Caco-2 (cell line): ENCODE measurements around the gene SELPLG. TPM values are rescaled to one million over a fixed set of nuclear protein-coding genes. Genes with fewer than 3 reads are reported as not detected.
"Not testable (repeated sequence)": the region's sequence is repeated elsewhere in the genome, so short reads cannot be mapped to it uniquely, and the experiment has no call there.

Source experiments
- BruUV-seq: library from RNA; stranded (reverse); fragments of 400-500 nt; replicated peaks from 2 replicates; lab custom pipeline; 2021; lab: Mats Ljungman, UMichigan
- CTCF ChIA-PET: fragments of 300-600 bp; sonication (Branson Sonifier 250); formaldehyde crosslinking; loops from one replicate; lab custom pipeline; 2022; ENCODE audit warnings: antibody characterized with exemption; lab: Charles Lee
- POLR2A ChIA-PET: fragments of 300-600 bp; sonication (Branson Sonifier 250); formaldehyde crosslinking; loops from one replicate; lab custom pipeline; 2022; ENCODE audit warnings: antibody characterized with exemption; lab: Charles Lee
- DNase-seq, 2 experiments: peaks; one replicate each; pipeline versions ENCODE4 v3.0.0 to v3.0.0-alpha.2; 2020 to 2022
- H3K27me3 ChIP-seq: replicated peaks from 2 replicates; pipeline ENCODE4 v1.6.0; 2011; ENCODE audit warnings: low read length; ENCODE audit not compliant: control insufficient read depth, insufficient read depth
- H3K36me3 ChIP-seq: 2 replicates; pipeline ENCODE4 v1.5.1; 2011; ENCODE audit warnings: low read length; ENCODE audit not compliant: control insufficient read depth, insufficient read depth
- H3K4me1 ChIP-seq: fragments of 250-450 bp; sonication (Bioruptor Pico); 2 replicates; pipeline ENCODE4 v1.5.1; 2020; ENCODE audit warnings: mild to moderate bottlenecking
- H3K4me3 ChIP-seq: 2 replicates; pipeline ENCODE4 v1.5.1; 2011; ENCODE audit warnings: low read depth, mild to moderate bottlenecking, control low read depth, low read length
- H3K9me3 ChIP-seq: fragments of 250-450 bp; sonication (Bioruptor Pico); 2 replicates; pipeline ENCODE4 v1.5.1; 2020; ENCODE audit warnings: mild to moderate bottlenecking, moderate library complexity
- H3K27ac Mint-ChIP-seq: one replicate; pipeline ENCODE4 v1.8.0; 2022; ENCODE audit warnings: mixed read lengths; ENCODE audit not compliant: unreplicated experiment
- H3K27me3 Mint-ChIP-seq: one replicate; pipeline ENCODE4 v1.8.0; 2022; ENCODE audit warnings: mixed read lengths; ENCODE audit not compliant: insufficient read depth, unreplicated experiment
- H3K36me3 Mint-ChIP-seq: one replicate; pipeline ENCODE4 v1.8.0; 2022; ENCODE audit warnings: mild to moderate bottlenecking, mixed read lengths; ENCODE audit not compliant: insufficient read depth, unreplicated experiment
- H3K4me1 Mint-ChIP-seq: one replicate; pipeline ENCODE4 v1.8.0; 2022; ENCODE audit warnings: low read depth, mixed read lengths; ENCODE audit not compliant: unreplicated experiment
- H3K4me3 Mint-ChIP-seq: one replicate; pipeline ENCODE4 v1.8.0; 2022; ENCODE audit warnings: mild to moderate bottlenecking, moderate library complexity, mixed read lengths; ENCODE audit not compliant: unreplicated experiment
- H3K9me3 Mint-ChIP-seq: one replicate; pipeline ENCODE4 v1.8.0; 2022; ENCODE audit warnings: mixed read lengths; ENCODE audit not compliant: unreplicated experiment
- CTCF ChIP-seq, 2 experiments: fragments of 200-600 bp in 1 of 2; IDR thresholded peaks; 1 replicate in 1 of 2; 2 replicates in 1 of 2; pipeline versions ENCODE4 v1.5.1 to v1.8.0; 2011 to 2022; ENCODE audit warnings: antibody characterized with exemption in 1 of 2, control low read depth in 1 of 2, inconsistent platforms in 1 of 2, low read depth in 1 of 2, low read length in 1 of 2, mild to moderate bottlenecking in 1 of 2, moderate library complexity in 1 of 2; ENCODE audit not compliant: insufficient read depth in 1 of 2, severe bottlenecking in 1 of 2, unreplicated experiment in 1 of 2
- intact Hi-C: fragments of 100-400 bp; cut with micrococcal nuclease; formaldehyde crosslinking; loops from one replicate; pipeline ENCODE4 v1.10.0; 2022; ENCODE audit not compliant: unreplicated experiment
- total RNA-seq: library from RNA; stranded (reverse); gene quantifications from 2 replicates; pipeline ENCODE4 v1.2.3, GENCODE V29; 2022

SELPLG gene
- total RNA-seq, 1 experiment from 2014 or later: 0.23 TPM

GRCh38 chr12:108664338-108665258, 30.9 kb upstream of the SELPLG start:
- no peaks in the 10 kb centered on the region for H3K27me3 ChIP-seq
- BruUV-seq: no TSS peak
- H3K4me1 Mint-ChIP-seq: peaks cover 11% of the 10 kb centered on the region
- no peak overlapping the region for H3K4me3 ChIP-seq
- peaks cover 6% of the 10 kb centered on the region; the same call in 1 of the 2 replicates for H3K4me1 ChIP-seq
- H3K27ac Mint-ChIP-seq: no peak overlapping the region
- H3K9me3 Mint-ChIP-seq: no peaks in the 10 kb centered on the region
- H3K4me3 Mint-ChIP-seq: no peak overlapping the region
- no peaks in the 10 kb centered on the region for H3K9me3 ChIP-seq
- peak; percentile 84 to 90 for DNase-seq
- H3K27me3 Mint-ChIP-seq: no peaks in the 10 kb centered on the region
- TF ChIP-seq CTCF (IDR thresholded peaks at IDR 0.05; ENCODE audit: insufficient read depth in 1 of 2, low read depth in 1 of 2, low read length in 1 of 2, severe bottlenecking in 1 of 2, unreplicated experiment in 1 of 2): peak; percentile 86 to 88
- POLR2A ChIA-PET: interaction anchor here (0.6 kb wide), 1 partner anchor 27 kb away, joined by 3 read pairs; no protein-coding TSS in a partner anchor
- peaks cover 21% of the 10 kb centered on the region for H3K36me3 Mint-ChIP-seq
- H3K36me3 ChIP-seq: no peaks in the 10 kb centered on the region; the same call in 1 of the 2 replicates
- CTCF ChIA-PET: interaction anchor here (0.8 to 2.2 kb wide), 6 partner anchors 21 to 138 kb away, joined by 3 to 23 read pairs (median 6); no protein-coding TSS in a partner anchor
- intact Hi-C loops: loop anchor here (1.0 kb wide), 5 partner anchors 27 to 287 kb away; no protein-coding TSS in a partner anchor

- CTCF ChIA-PET: interaction anchor here (1.9 to 2.2 kb wide), 2 partner anchors 104 to 139 kb away, joined by 12 to 23 read pairs; no protein-coding TSS in a partner anchor
Observed at GRCh38 chr12:108663324-108664015, 29.8 kb upstream of the SELPLG start.

GRCh38 chr12:108658115-108658514, 24.4 kb upstream of the SELPLG start:
- BruUV-seq, intact Hi-C loops, H3K4me1 Mint-ChIP-seq, H3K36me3 ChIP-seq, H3K27ac Mint-ChIP-seq, H3K27me3 Mint-ChIP-seq, POLR2A ChIA-PET, H3K4me3 Mint-ChIP-seq, DNase-seq, H3K9me3 ChIP-seq, H3K4me1 ChIP-seq, H3K27me3 ChIP-seq, H3K9me3 Mint-ChIP-seq, H3K4me3 ChIP-seq: not testable (repeated sequence)
- CTCF ChIA-PET: interaction anchor here (0.6 kb wide), 1 partner anchor 35 kb away, joined by 6 read pairs; no protein-coding TSS in a partner anchor
- H3K36me3 Mint-ChIP-seq: peaks cover 60% of the 10 kb centered on the region

More at GRCh38 chr12:108663324-108664015, 29.8 kb upstream of the SELPLG start:
- Histone ChIP-seq H3K27me3 (no peaks in the 10 kb centered on the region), H3K4me3 (no peak overlapping the region), H3K36me3 (no peaks in the 10 kb centered on the region; the same call in 1 of the 2 replicates), H3K4me1 (peaks cover 6% of the 10 kb centered on the region; the same call in 1 of the 2 replicates), H3K9me3 (no peaks in the 10 kb centered on the region)
- intact Hi-C loops: loop anchor here (1.0 kb wide), 2 partner anchors 105 to 140 kb away; no protein-coding TSS in a partner anchor
- Mint-ChIP-seq H3K4me1 (peaks cover 6% of the 10 kb centered on the region), H3K4me3 (no peak overlapping the region), H3K27ac (peak overlapping the region; percentile 37), H3K9me3 (no peaks in the 10 kb centered on the region), H3K36me3 (peaks cover 21% of the 10 kb centered on the region), H3K27me3 (no peaks in the 10 kb centered on the region)
- POLR2A ChIA-PET: no interaction called here
- no peak for TF ChIP-seq CTCF (IDR thresholded peaks at IDR 0.05; ENCODE audit: insufficient read depth in 1 of 2, low read depth in 1 of 2, low read length in 1 of 2, severe bottlenecking in 1 of 2, unreplicated experiment in 1 of 2)
- no TSS peak for BruUV-seq
- DNase-seq: no peak
